ENCODE measurements around the gene RBCK1.
A peak's percentile ranks its signal among the peaks of the same experiment; 100 is the strongest.
"Not testable (repeated sequence)": the region's sequence is repeated elsewhere in the genome, so short reads cannot be mapped to it uniquely, and the experiment has no call there.

RBCK1 gene

GRCh38 chr20:407953-408842 is at the start of gene RBCK1:
RBCK1 (plus strand) TSS chr20:408299; CDS start chr20:408758, 459 bp downstream.
- DNase-seq: peak; percentile 91

GRCh38 chr20:358891-359555 is 49.1 kb upstream of the RBCK1 start:
- DNase-seq: no peak

- no peak for DNase-seq
Measured at GRCh38 chr20:361561-361960, 46.5 kb upstream of the RBCK1 start.

- peak; percentile 26 for DNase-seq
Measured at GRCh38 chr20:362271-363254, 45.5 kb upstream of the RBCK1 start.

- DNase-seq: no peak
Measured at GRCh38 chr20:363319-364078, 44.6 kb upstream of the RBCK1 start.

- no peak for DNase-seq
Measured at GRCh38 chr20:364905-365794, 42.9 kb upstream of the RBCK1 start.

- peak; percentile 25 for DNase-seq
Measured at GRCh38 chr20:366041-366718, 41.9 kb upstream of the RBCK1 start.

- no peak for DNase-seq
Measured at GRCh38 chr20:366719-367485, 41.2 kb upstream of the RBCK1 start.

GRCh38 chr20:367486-367887 is 40.6 kb upstream of the RBCK1 start:
- DNase-seq: no peak

GRCh38 chr20:368915-369314 is 39.2 kb upstream of the RBCK1 start:
- no peak for DNase-seq

- DNase-seq: no peak
Measured at GRCh38 chr20:370151-370600, 37.9 kb upstream of the RBCK1 start.

GRCh38 chr20:370977-371754 is 36.9 kb upstream of the RBCK1 start:
- no peak for DNase-seq

- DNase-seq: no peak
Measured at GRCh38 chr20:371755-372542, 36.1 kb upstream of the RBCK1 start.

GRCh38 chr20:372543-373082 is 35.5 kb upstream of the RBCK1 start:
- not testable (repeated sequence) for DNase-seq

- DNase-seq: no peak
Measured at GRCh38 chr20:373171-373890, 34.8 kb upstream of the RBCK1 start.

GRCh38 chr20:375265-375889 is 32.7 kb upstream of the RBCK1 start:
- no peak for DNase-seq
